B cell (primary cell): ENCODE results near the gene DIPK1A. TPM values are rescaled to one million over a fixed set of nuclear protein-coding genes. Genes with fewer than 3 reads are reported as not detected.

ENCODE experiments used
- ATAC-seq: fragments of 200-7000 bp; cut with Tn5 transposase; one replicate; pipeline ENCODE4 v1.10.0; 2021; ENCODE audit warnings: low read depth, mild to moderate bottlenecking, moderate number of reproducible peaks, moderate library complexity
- CTCF ChIA-PET: fragments of 350-600 bp; sonication (Branson Sonifier 250); formaldehyde crosslinking; loops from one replicate; lab custom pipeline; 2021; ENCODE audit warnings: antibody characterized with exemption, inconsistent platforms; lab: Charles Lee
- POLR2A ChIA-PET: fragments of 350-600 bp; sonication (Branson Sonifier 250); formaldehyde crosslinking; loops from one replicate; lab custom pipeline; 2021; ENCODE audit warnings: antibody characterized with exemption; lab: Charles Lee
- DNase-seq: peaks from one replicate; pipeline ENCODE4 v3.0.0; 2013
- H2AFZ ChIP-seq: 2 replicates; pipeline ENCODE4 v1.6.1; 2012; ENCODE audit warnings: mild to moderate bottlenecking, low read depth, low read length; ENCODE audit not compliant: insufficient read depth, poor library complexity, severe bottlenecking
- H3K27ac ChIP-seq, 2 donors: 1 replicate in 1 of 2; 2 replicates in 1 of 2; pipeline ENCODE4 v1.5.1; 2012 to 2013; ENCODE audit warnings: low read length in 2 of 2, mild to moderate bottlenecking in 2 of 2, moderate library complexity in 1 of 2
- H3K27me3 ChIP-seq, 4 experiments: fragments of 200-600 bp in 1 of 4; sonication (generic) in 1 of 4; replicated peaks in 1 of 4; 1 replicate in 2 of 4; 2 replicates in 2 of 4; pipeline versions ENCODE4 v1.6.1 to v1.7.0; 2013 to 2016; ENCODE audit warnings: low read length in 3 of 4, mild to moderate bottlenecking in 2 of 4, mixed read lengths in 1 of 4, moderate library complexity in 1 of 4; ENCODE audit not compliant: insufficient read depth in 4 of 4, control insufficient read depth in 3 of 4; ENCODE audit errors: control extremely low read depth in 1 of 4
- H3K36me3 ChIP-seq, 2 experiments: replicated peaks in 1 of 2; 1 replicate in 1 of 2; 2 replicates in 1 of 2; pipeline versions ENCODE4 v1.6.1 to v1.7.1; 2013; ENCODE audit warnings: low read length in 1 of 2; ENCODE audit not compliant: insufficient read depth in 2 of 2, control insufficient read depth in 1 of 2; ENCODE audit errors: control extremely low read depth in 1 of 2, extremely low read depth in 1 of 2
- H3K4me1 ChIP-seq, 2 donors: fragments of 200-600 bp in 1 of 2; sonication (generic) in 1 of 2; 1 replicate in 1 of 2; 2 replicates in 1 of 2; pipeline versions ENCODE4 v1.5.1 to v1.6.1; 2013 to 2017; ENCODE audit warnings: low read length in 2 of 2; ENCODE audit not compliant: control insufficient read depth in 2 of 2, insufficient read depth in 2 of 2
- H3K4me2 ChIP-seq: replicated peaks from 2 replicates; pipeline ENCODE3; 2012; ENCODE audit warnings: mild to moderate bottlenecking, low read depth, low read length; ENCODE audit not compliant: poor library complexity, severe bottlenecking
- H3K4me3 ChIP-seq, 5 experiments: fragments of 200-600 bp in 1 of 5; sonication (generic) in 1 of 5; 1 replicate in 3 of 5; 2 replicates in 2 of 5; pipeline versions ENCODE4 v1.5.1 to v1.7.0; 2011 to 2016; ENCODE audit warnings: low read length in 4 of 5, mild to moderate bottlenecking in 4 of 5, low read depth in 2 of 5, control low read depth in 1 of 5, moderate library complexity in 1 of 5; ENCODE audit not compliant: insufficient read depth in 1 of 5; ENCODE audit errors: control extremely low read depth in 1 of 5, extremely low read depth in 1 of 5
- H3K79me2 ChIP-seq: fragments of 200-600 bp; sonication (generic); one replicate; pipeline ENCODE4 v1.6.0; 2016; ENCODE audit warnings: low read length; ENCODE audit not compliant: control insufficient read depth, insufficient read depth
- H3K9ac ChIP-seq: fragments of 200-600 bp; sonication (generic); 2 replicates; pipeline ENCODE4 v1.6.1; 2017; ENCODE audit warnings: mild to moderate bottlenecking, low read length, moderate library complexity
- H3K9me3 ChIP-seq, 3 donors: one replicate each; pipeline versions ENCODE4 v1.6.1 to v1.7.1; 2013; ENCODE audit warnings: low read length in 2 of 3; ENCODE audit not compliant: control insufficient read depth in 2 of 3, insufficient read depth in 1 of 3; ENCODE audit errors: control extremely low read depth in 1 of 3
- H4K20me1 ChIP-seq: 2 replicates; pipeline ENCODE4 v1.6.0; 2012; ENCODE audit warnings: mild to moderate bottlenecking, low read length; ENCODE audit not compliant: insufficient read depth, control insufficient read depth, poor library complexity, severe bottlenecking
- H3K27ac Mint-ChIP-seq: one replicate; pipeline ENCODE4 v1.8.0; 2021; ENCODE audit warnings: mixed read lengths
- H3K27me3 Mint-ChIP-seq: one replicate; pipeline ENCODE4 v1.8.0; 2021; ENCODE audit warnings: mixed read lengths
- H3K4me1 Mint-ChIP-seq: one replicate; pipeline ENCODE4 v1.8.0; 2021; ENCODE audit warnings: mixed read lengths
- H3K4me3 Mint-ChIP-seq: one replicate; pipeline ENCODE4 v1.8.0; 2021; ENCODE audit warnings: mixed read lengths
- H3K9me3 Mint-ChIP-seq: one replicate; pipeline ENCODE4 v1.8.0; 2022; ENCODE audit warnings: mixed read lengths; ENCODE audit not compliant: insufficient read depth
- EZH2 ChIP-seq: IDR thresholded peaks from 2 replicates; pipeline ENCODE4 v1.6.1; 2012; ENCODE audit warnings: borderline replicate concordance, low read depth, mild to moderate bottlenecking, moderate library complexity, low read length; ENCODE audit not compliant: insufficient read depth, poor library complexity, severe bottlenecking
- WGBS: methylation state at CpG from one replicate; pipeline ENCODE4 v1.1.5; 2013; ENCODE audit warnings: missing lambda C conversion rate; ENCODE audit not compliant: insufficient coverage; 5-methylcytosine and 5-hydroxymethylcytosine counted together
- intact Hi-C: fragments of 100-400 bp; cut with micrococcal nuclease; formaldehyde crosslinking; loops from one replicate; pipeline ENCODE4 v1.10.0; 2022
- polyA plus RNA-seq: library from polyadenylated mRNA; depleted of rRNA; stranded (reverse); fragments of >200 nt; gene quantifications from 2 replicates; pipeline ENCODE4 v1.2.3, GENCODE V29; 2012
- total RNA-seq, 2 donors: library from RNA; stranded (reverse); fragments of 120-200 nt in 1 of 2; gene quantifications; 1 replicate in 1 of 2; 2 replicates in 1 of 2; pipeline versions ENCODE4 v1.2.3 to v1.2.4, GENCODE V29; 2013 to 2022
- TF ChIP-seq, protein P1 (sequence below): fragments of 200-600 bp; IDR thresholded peaks from one replicate; pipeline ENCODE4 v1.8.0; 2022; ENCODE audit warnings: antibody characterized with exemption, mild to moderate bottlenecking

Gene DIPK1A
- total and polyA plus RNA-seq, 2 donors (not counting 1 experiment from before 2014, with no cell fraction given): 10.7 to 22.7 TPM

- Histone ChIP-seq H3K4me3 (no peak overlapping the region), H3K27me3 (no peaks in the 10 kb centered on the region), H3K27ac (no peak overlapping the region), H3K9me3 (peaks cover 0 to 4% (median 0%) of the 10 kb centered on the region in 3 donors), H4K20me1 (peaks cover 27% of the 10 kb centered on the region), H3K9ac (no peak overlapping the region), H2AFZ (no peak overlapping the region), H3K4me2 (no peak overlapping the region), H3K4me1 (peaks cover 3 to 4% of the 10 kb centered on the region in 2 donors), H3K79me2 (peaks cover 70% of the 10 kb centered on the region), H3K36me3 (peaks cover 8 to 39% of the 10 kb centered on the region in 2 experiments)
- no peak for ATAC-seq
- no peak overlapping the region for H3K4me3 Mint-ChIP-seq
- CTCF ChIA-PET: interaction anchor here (9.4 to 10.2 kb wide), 2 partner anchors 108 to 142 kb away, joined by 198 to 200 read pairs; partner anchors contain the start of gene DIPK1A
- intact Hi-C loops: no loop called here
- no peak for DNase-seq
- H3K27me3 Mint-ChIP-seq: no peaks in the 10 kb centered on the region
- POLR2A ChIA-PET: no interaction called here
- no peak for TF ChIP-seq EZH2
- TF ChIP-seq, protein P1, sequence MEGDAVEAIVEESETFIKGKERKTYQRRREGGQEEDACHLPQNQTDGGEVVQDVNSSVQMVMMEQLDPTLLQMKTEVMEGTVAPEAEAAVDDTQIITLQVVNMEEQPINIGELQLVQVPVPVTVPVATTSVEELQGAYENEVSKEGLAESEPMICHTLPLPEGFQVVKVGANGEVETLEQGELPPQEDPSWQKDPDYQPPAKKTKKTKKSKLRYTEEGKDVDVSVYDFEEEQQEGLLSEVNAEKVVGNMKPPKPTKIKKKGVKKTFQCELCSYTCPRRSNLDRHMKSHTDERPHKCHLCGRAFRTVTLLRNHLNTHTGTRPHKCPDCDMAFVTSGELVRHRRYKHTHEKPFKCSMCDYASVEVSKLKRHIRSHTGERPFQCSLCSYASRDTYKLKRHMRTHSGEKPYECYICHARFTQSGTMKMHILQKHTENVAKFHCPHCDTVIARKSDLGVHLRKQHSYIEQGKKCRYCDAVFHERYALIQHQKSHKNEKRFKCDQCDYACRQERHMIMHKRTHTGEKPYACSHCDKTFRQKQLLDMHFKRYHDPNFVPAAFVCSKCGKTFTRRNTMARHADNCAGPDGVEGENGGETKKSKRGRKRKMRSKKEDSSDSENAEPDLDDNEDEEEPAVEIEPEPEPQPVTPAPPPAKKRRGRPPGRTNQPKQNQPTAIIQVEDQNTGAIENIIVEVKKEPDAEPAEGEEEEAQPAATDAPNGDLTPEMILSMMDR: no peak
- WGBS: no CpG with 5 or more reads among the region's 2 CpGs
- no peaks in the 10 kb centered on the region for H3K9me3 Mint-ChIP-seq
- peaks cover 23% of the 10 kb centered on the region for H3K4me1 Mint-ChIP-seq
- H3K27ac Mint-ChIP-seq: peak overlapping the region; percentile 17
These were observed 109.5 kb downstream of the DIPK1A start for GRCh38 chr1:92851729-92852128.

DNA sequence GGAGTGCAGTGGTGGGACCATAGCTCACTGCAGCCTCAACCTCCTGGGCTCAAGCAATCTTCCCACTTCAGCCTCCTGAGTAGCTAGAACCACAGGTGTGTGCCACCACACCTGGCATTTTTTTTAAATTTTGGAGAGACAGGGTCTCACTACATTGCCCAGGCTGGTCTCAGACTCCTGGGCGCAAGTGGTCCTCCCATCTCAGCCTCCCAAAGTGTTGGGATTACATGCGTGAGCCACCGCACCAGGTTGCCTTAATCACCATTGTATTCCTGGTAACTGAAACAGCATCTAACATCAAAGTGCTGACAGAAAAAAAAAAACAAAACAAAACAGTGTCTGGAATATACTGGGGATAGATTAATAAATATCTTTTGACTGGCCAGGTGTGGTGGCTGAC is 111.2 kb downstream of the DIPK1A start:
- DNase-seq (no peak), ATAC-seq (no peak)
- intact Hi-C loops: no loop called here
- Histone ChIP-seq H3K27ac (no peak overlapping the region), H3K4me3 (no peak overlapping the region), H3K4me1 (peaks cover 3 to 4% of the 10 kb centered on the region in 2 donors), H3K36me3 (peaks cover 10 to 44% of the 10 kb centered on the region in 2 experiments), H3K4me2 (no peak overlapping the region), H2AFZ (no peak overlapping the region), H4K20me1 (peaks cover 26% of the 10 kb centered on the region), H3K9me3 (no peaks in the 10 kb centered on the region), H3K27me3 (no peaks in the 10 kb centered on the region), H3K9ac (no peak overlapping the region), H3K79me2 (peaks cover 60% of the 10 kb centered on the region)
- WGBS: 83% methylated on average over 1 of the region's 3 CpGs
- ChIA-PET POLR2A (no interaction called here), CTCF (interaction anchor here (0.9 to 1.7 kb wide), 4 partner anchors 9 to 171 kb away, joined by 3 to 6 read pairs (median 4); partner anchors contain the start of gene RPL5)
- H3K4me1 Mint-ChIP-seq: peaks cover 23% of the 10 kb centered on the region
- no peaks in the 10 kb centered on the region for H3K27me3 Mint-ChIP-seq
- no peak for TF ChIP-seq EZH2
- TF ChIP-seq, protein P1: no peak
- no peak overlapping the region for H3K4me3 Mint-ChIP-seq
- H3K27ac Mint-ChIP-seq: no peak overlapping the region
- no peaks in the 10 kb centered on the region for H3K9me3 Mint-ChIP-seq
